HepG2 (cell line): Measurements from ENCODE around the gene SPTBN5. TPM values are rescaled to one million over a fixed set of nuclear protein-coding genes. Genes with fewer than 3 reads are reported as not detected.

Experiments
- ELF1 ChIP-seq: sonication (generic); formaldehyde crosslinking; IDR thresholded peaks from 2 replicates; pipeline ENCODE4 v1.4.0; 2020; ENCODE audit warnings: missing genetic modification reagents
- HNRNPH1 ChIP-seq: fragments of 200-400 bp; formaldehyde crosslinking; optimal IDR thresholded peaks from 2 replicates; pipeline ENCODE3; 2017; ENCODE audit warnings: mild to moderate bottlenecking, low read depth, low read length
- JUND ChIP-seq: sonication (generic); formaldehyde crosslinking; IDR thresholded peaks from 2 replicates; pipeline ENCODE4 v1.8.0; 2022; ENCODE audit warnings: mild to moderate bottlenecking, missing genetic modification reagents
- KLF9 ChIP-seq: IDR thresholded peaks from 2 replicates; pipeline ENCODE4 v1.6.1; 2016; ENCODE audit warnings: low read depth
- NFE2L2 ChIP-seq: fragments of 150-350 bp; IDR thresholded peaks from 2 replicates; pipeline ENCODE4 v1.6.1; 2014; ENCODE audit warnings: low read length
- RFX3 ChIP-seq: IDR thresholded peaks from 2 replicates; pipeline ENCODE4 v1.6.1; 2016; ENCODE audit warnings: missing biosample characterization, missing genetic modification reagents
- RORA ChIP-seq: sonication (generic); formaldehyde crosslinking; IDR thresholded peaks from 2 replicates; pipeline ENCODE4 v1.5.0; 2020; ENCODE audit warnings: mild to moderate bottlenecking, missing genetic modification reagents, moderate library complexity
- TAF15 ChIP-seq: fragments of 200-400 bp; formaldehyde crosslinking; IDR thresholded peaks from one replicate; pipeline ENCODE4 v1.6.1; 2018; ENCODE audit warnings: mild to moderate bottlenecking, low read depth, low read length; ENCODE audit not compliant: poor library complexity, severe bottlenecking
- TOE1 ChIP-seq: sonication (generic); formaldehyde crosslinking; IDR thresholded peaks from 2 replicates; pipeline ENCODE4 v1.4.0; 2020; ENCODE audit warnings: mild to moderate bottlenecking, missing genetic modification reagents
- TRIM24 ChIP-seq: sonication (generic); formaldehyde crosslinking; IDR thresholded peaks from 2 replicates; pipeline ENCODE4 v1.8.0; 2022; ENCODE audit warnings: mild to moderate bottlenecking, missing genetic modification reagents
- YEATS2 ChIP-seq: sonication (generic); formaldehyde crosslinking; IDR thresholded peaks from 2 replicates; pipeline ENCODE4 v1.4.0; 2020; ENCODE audit warnings: missing genetic modification reagents, borderline replicate concordance
- ZFP36L1 ChIP-seq: sonication (generic); formaldehyde crosslinking; IDR thresholded peaks from 2 replicates; pipeline ENCODE4 v1.8.0; 2022; ENCODE audit warnings: mild to moderate bottlenecking, missing genetic modification reagents, moderate library complexity
- ZFP62 ChIP-seq: sonication (generic); formaldehyde crosslinking; IDR thresholded peaks from 2 replicates; pipeline ENCODE4 v1.4.0; 2020; ENCODE audit warnings: missing genetic modification reagents
- polyA plus RNA-seq, 8 experiments: library from polyadenylated mRNA; depleted of rRNA in 3 of 8; stranded (reverse) in 7 of 8; unstranded in 1 of 8; fragments of >200 nt; fragmentation: Illumina TruSeq in 4 of 8; extraction: Trizol in 4 of 8; gene quantifications; 2 replicates each; pipeline versions ENCODE4 v1.2.1 to v1.2.3, GENCODE V29; 2011 to 2016; ENCODE audit warnings: low read depth in 4 of 8, missing spikeins in 1 of 8, mixed read lengths in 1 of 8; ENCODE audit not compliant: insufficient read depth in 1 of 8
- total RNA-seq, 5 experiments: library from RNA; depleted of rRNA; stranded (reverse); fragments of >200 nt; fragmentation: Illumina TruSeq; extraction: Trizol; gene quantifications; 2 replicates each; pipeline ENCODE4 v1.2.3, GENCODE V29; 2016; ENCODE audit warnings: low read depth in 1 of 5
- TF ChIP-seq, protein P1 (sequence below): sonication (generic); formaldehyde crosslinking; IDR thresholded peaks from 2 replicates; pipeline ENCODE4 v1.8.1; 2023; ENCODE audit warnings: missing genetic modification reagents, mild to moderate bottlenecking, borderline replicate concordance
- TF ChIP-seq, protein P2 (sequence below): sonication (generic); formaldehyde crosslinking; IDR thresholded peaks from 2 replicates; pipeline ENCODE4 v1.4.0; 2020; ENCODE audit warnings: missing genetic modification reagents, borderline replicate concordance
- TF ChIP-seq, protein P3 (sequence below): sonication (generic); formaldehyde crosslinking; IDR thresholded peaks from 2 replicates; pipeline ENCODE4 v1.5.0; 2020; ENCODE audit warnings: missing genetic modification reagents
- TF ChIP-seq, protein P4 (sequence below): sonication (generic); formaldehyde crosslinking; IDR thresholded peaks from 2 replicates; pipeline ENCODE4 v1.5.1; 2020; ENCODE audit warnings: mild to moderate bottlenecking, missing genetic modification reagents
- TF ChIP-seq, protein P5 (sequence below): sonication (generic); formaldehyde crosslinking; IDR thresholded peaks from 2 replicates; pipeline ENCODE4 v1.5.0; 2020; ENCODE audit warnings: missing genetic modification reagents
- TF ChIP-seq, protein P6 (sequence below): sonication (generic); formaldehyde crosslinking; IDR thresholded peaks from 2 replicates; pipeline ENCODE4 v1.5.1; 2020; ENCODE audit warnings: mild to moderate bottlenecking, moderate library complexity, missing genetic modification reagents

The SPTBN5 gene
- total and polyA plus RNA-seq, 2 of the 13 experiments (the other 11 are each of a cell fraction or from before 2014, with no cell fraction given): 0.01 to 0.07 TPM

DNA sequence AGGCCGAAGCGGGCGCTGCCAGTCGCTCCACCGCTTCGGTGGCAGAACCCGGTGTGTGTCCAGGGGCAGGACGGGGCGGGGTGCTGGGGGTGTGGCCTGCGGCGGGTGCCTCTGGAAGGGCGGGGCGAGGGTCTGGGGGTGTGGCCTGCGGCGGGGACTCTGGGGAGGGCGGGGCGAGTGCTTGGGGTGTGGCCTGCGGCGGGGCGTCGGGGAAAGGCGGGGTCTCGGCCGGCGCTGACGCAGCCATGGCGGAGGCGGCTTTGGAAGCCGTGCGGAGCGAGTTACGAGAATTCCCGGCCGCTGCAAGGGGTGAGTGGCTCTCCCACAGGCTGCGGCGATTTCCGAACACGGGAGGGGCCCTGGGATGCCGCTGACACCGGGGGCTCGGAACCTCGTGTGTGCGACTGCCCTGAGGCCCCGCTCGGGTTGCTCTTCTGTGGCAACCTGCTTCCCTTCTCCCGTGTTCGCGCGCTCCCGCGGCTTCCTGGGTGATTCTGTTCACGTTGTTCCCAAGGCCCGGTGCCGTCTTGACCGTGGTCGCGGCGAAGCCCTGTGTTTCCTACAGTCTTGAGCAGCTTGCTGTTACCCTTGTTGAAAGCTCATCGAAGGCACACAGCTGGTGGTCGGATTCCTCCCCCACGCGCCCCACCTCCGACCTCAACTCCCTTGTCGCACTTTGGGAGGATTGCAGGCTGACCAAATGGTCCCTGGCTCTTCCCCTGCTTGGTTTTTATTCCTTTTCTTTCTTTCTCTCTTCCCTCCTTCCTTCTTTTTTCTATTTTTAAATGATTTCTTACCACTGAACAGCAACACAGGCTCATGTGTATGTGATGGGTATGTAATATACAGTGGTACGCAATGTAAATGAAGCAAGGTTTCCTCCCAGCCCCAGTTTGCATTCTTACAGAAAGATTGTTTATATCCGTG is 65.7 kb downstream of the SPTBN5 start, which contains the start of gene JMJD7 (continued):
- TF ChIP-seq TAF15 (no peak), RORA (CRISPR knock-in tag) (no peak), KLF9 (CRISPR knock-in tag) (no peak), YEATS2 (CRISPR knock-in tag) (peak; percentile 37; the same call in 1 of the 2 replicates), JUND (CRISPR knock-in tag) (no peak), RFX3 (CRISPR knock-in tag) (no peak), ELF1 (CRISPR knock-in tag) (0 out of 2 replicates have a peak, but pooled peaks have one; percentile 26), ZFP62 (CRISPR knock-in tag) (no peak), TOE1 (CRISPR knock-in tag) (no peak), TRIM24 (CRISPR knock-in tag) (no peak), NFE2L2 (no peak), ZFP36L1 (CRISPR knock-in tag) (no peak), HNRNPH1 (no peak)
- TF ChIP-seq, protein P1, sequence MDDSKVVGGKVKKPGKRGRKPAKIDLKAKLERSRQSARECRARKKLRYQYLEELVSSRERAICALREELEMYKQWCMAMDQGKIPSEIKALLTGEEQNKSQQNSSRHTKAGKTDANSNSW (CRISPR knock-in tag): no peak
- TF ChIP-seq, protein P2, sequence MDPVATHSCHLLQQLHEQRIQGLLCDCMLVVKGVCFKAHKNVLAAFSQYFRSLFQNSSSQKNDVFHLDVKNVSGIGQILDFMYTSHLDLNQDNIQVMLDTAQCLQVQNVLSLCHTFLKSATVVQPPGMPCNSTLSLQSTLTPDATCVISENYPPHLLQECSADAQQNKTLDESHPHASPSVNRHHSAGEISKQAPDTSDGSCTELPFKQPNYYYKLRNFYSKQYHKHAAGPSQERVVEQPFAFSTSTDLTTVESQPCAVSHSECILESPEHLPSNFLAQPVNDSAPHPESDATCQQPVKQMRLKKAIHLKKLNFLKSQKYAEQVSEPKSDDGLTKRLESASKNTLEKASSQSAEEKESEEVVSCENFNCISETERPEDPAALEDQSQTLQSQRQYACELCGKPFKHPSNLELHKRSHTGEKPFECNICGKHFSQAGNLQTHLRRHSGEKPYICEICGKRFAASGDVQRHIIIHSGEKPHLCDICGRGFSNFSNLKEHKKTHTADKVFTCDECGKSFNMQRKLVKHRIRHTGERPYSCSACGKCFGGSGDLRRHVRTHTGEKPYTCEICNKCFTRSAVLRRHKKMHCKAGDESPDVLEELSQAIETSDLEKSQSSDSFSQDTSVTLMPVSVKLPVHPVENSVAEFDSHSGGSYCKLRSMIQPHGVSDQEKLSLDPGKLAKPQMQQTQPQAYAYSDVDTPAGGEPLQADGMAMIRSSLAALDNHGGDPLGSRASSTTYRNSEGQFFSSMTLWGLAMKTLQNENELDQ (CRISPR knock-in tag): no peak
- TF ChIP-seq, protein P3, sequence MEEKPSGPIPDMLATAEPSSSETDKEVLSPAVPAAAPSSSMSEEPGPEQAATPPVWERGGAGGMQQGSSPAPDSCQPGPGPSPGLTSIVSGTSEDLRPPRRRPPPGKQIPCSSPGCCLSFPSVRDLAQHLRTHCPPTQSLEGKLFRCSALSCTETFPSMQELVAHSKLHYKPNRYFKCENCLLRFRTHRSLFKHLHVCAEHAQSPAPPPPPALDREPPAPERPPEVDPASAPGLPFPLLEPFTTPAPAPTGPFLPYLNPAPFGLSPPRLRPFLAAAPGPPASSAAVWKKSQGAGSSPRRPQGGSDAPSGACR: no peak
- TF ChIP-seq, protein P4, sequence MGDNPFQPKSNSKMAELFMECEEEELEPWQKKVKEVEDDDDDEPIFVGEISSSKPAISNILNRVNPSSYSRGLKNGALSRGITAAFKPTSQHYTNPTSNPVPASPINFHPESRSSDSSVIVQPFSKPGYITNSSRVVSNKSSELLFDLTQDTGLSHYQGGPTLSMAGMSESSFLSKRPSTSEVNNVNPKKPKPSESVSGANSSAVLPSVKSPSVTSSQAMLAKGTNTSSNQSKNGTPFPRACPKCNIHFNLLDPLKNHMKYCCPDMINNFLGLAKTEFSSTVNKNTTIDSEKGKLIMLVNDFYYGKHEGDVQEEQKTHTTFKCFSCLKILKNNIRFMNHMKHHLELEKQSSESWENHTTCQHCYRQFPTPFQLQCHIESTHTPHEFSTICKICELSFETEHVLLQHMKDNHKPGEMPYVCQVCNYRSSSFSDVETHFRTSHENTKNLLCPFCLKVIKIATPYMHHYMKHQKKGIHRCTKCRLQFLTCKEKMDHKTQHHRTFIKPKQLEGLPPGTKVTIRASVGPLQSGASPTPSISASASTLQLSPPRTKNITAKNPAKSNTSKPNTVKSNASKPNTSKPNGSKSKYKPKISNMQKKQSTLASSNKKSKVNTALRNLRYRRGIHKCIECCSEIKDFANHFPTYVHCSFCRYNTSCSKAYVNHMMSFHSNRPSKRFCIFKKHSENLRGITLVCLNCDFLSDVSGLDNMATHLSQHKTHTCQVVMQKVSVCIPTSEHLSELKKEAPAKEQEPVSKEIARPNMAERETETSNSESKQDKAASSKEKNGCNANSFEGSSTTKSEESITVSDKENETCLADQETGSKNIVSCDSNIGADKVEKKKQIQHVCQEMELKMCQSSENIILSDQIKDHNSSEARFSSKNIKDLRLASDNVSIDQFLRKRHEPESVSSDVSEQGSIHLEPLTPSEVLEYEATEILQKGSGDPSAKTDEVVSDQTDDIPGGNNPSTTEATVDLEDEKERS (CRISPR knock-in tag): no peak
- TF ChIP-seq, protein P5, sequence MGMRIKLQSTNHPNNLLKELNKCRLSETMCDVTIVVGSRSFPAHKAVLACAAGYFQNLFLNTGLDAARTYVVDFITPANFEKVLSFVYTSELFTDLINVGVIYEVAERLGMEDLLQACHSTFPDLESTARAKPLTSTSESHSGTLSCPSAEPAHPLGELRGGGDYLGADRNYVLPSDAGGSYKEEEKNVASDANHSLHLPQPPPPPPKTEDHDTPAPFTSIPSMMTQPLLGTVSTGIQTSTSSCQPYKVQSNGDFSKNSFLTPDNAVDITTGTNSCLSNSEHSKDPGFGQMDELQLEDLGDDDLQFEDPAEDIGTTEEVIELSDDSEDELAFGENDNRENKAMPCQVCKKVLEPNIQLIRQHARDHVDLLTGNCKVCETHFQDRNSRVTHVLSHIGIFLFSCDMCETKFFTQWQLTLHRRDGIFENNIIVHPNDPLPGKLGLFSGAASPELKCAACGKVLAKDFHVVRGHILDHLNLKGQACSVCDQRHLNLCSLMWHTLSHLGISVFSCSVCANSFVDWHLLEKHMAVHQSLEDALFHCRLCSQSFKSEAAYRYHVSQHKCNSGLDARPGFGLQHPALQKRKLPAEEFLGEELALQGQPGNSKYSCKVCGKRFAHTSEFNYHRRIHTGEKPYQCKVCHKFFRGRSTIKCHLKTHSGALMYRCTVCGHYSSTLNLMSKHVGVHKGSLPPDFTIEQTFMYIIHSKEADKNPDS (CRISPR knock-in tag): no peak
- TF ChIP-seq, protein P6, sequence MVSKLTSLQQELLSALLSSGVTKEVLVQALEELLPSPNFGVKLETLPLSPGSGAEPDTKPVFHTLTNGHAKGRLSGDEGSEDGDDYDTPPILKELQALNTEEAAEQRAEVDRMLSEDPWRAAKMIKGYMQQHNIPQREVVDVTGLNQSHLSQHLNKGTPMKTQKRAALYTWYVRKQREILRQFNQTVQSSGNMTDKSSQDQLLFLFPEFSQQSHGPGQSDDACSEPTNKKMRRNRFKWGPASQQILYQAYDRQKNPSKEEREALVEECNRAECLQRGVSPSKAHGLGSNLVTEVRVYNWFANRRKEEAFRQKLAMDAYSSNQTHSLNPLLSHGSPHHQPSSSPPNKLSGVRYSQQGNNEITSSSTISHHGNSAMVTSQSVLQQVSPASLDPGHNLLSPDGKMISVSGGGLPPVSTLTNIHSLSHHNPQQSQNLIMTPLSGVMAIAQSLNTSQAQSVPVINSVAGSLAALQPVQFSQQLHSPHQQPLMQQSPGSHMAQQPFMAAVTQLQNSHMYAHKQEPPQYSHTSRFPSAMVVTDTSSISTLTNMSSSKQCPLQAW (CRISPR knock-in tag): no peak
